ENCODE measurements around the gene TUBAL3. TPM values are rescaled to one million over a fixed set of nuclear protein-coding genes. Genes with fewer than 3 reads are reported as not detected.

TUBAL3 gene
- total RNA-seq, 1 experiment from 2014 or later, result 1.4 TPM

Other genes starting within 250 kb of the TUBAL3 start
- not detected in 2 replicates for gene AKR1C8, start 219.7 kb downstream of the TUBAL3 start, total RNA-seq (2014; rRNA removed; shearing (Covaris generic))
- gene AKR1C4, start 208.0 kb downstream of the TUBAL3 start, total RNA-seq (2014; rRNA removed; shearing (Covaris generic)), result not detected in 2 replicates
- not detected in 2 replicates for gene UCN3, start 39.9 kb downstream of the TUBAL3 start, total RNA-seq (2014; rRNA removed; shearing (Covaris generic))
- gene NET1, start 7.7 kb upstream of the TUBAL3 start, total RNA-seq (2014; rRNA removed; shearing (Covaris generic)), result 244 and 263 TPM in 2 replicates
- not detected in 2 replicates for gene CALML5, start 94.7 kb upstream of the TUBAL3 start, total RNA-seq (2014; rRNA removed; shearing (Covaris generic))
- gene CALML3, start 120.1 kb upstream of the TUBAL3 start, total RNA-seq (2014; rRNA removed; shearing (Covaris generic)), result not detected in 2 replicates

All from RPMI7951 (cell line).